Fibroblast of lung (primary cell): Measurements from ENCODE around the gene ZSCAN25.

Experiments
- EZH2 ChIP-seq: IDR thresholded peaks from 2 replicates; pipeline ENCODE4 v1.5.1; 2012; ENCODE audit warnings: low read length, control low read depth, mild to moderate bottlenecking; ENCODE audit errors: missing control alignments
- TF ChIP-seq, protein P1 (sequence below), 2 donors: IDR thresholded peaks in 1 of 2; conservative IDR thresholded peaks in 1 of 2; 1 replicate in 1 of 2; 2 replicates in 1 of 2; pipeline ENCODE4 v1.5.1; 2011 to 2012; ENCODE audit warnings: low read length in 2 of 2, control low read depth in 1 of 2, inconsistent platforms in 1 of 2, low read depth in 1 of 2, mild to moderate bottlenecking in 1 of 2

DNA sequence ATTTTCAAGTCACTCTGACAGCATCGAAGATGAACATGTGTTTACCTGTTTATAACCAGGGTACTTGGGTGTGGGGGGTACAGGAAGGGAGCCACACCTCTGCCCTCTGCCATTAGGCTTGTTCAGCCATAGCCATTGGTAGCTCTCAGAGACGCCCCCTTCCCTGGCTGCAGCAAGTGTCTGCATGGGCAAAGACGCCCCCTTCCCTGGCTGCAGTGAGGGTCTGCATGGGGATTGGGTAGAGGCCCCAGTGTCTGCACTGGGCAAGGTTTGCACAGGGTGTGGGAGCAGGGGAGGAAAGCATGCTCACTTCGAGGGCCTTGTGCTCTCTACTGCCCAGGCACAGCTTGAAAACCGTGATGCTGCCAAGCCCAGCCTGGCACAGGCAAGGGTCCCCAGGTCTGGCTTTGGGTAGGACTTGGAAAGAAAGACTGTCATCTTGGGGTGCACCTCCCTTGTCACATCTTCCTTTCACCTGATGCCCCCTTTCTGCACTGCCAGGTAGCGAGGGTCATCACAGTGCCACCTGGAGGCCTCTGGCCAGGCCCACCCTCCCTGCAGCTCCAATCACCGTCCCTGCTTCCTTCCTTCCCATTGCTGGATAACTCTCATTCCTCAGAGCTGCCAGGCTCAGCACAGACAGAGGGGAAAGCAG is 15.0 kb upstream of the ZSCAN25 start:
- TF ChIP-seq, protein P1, sequence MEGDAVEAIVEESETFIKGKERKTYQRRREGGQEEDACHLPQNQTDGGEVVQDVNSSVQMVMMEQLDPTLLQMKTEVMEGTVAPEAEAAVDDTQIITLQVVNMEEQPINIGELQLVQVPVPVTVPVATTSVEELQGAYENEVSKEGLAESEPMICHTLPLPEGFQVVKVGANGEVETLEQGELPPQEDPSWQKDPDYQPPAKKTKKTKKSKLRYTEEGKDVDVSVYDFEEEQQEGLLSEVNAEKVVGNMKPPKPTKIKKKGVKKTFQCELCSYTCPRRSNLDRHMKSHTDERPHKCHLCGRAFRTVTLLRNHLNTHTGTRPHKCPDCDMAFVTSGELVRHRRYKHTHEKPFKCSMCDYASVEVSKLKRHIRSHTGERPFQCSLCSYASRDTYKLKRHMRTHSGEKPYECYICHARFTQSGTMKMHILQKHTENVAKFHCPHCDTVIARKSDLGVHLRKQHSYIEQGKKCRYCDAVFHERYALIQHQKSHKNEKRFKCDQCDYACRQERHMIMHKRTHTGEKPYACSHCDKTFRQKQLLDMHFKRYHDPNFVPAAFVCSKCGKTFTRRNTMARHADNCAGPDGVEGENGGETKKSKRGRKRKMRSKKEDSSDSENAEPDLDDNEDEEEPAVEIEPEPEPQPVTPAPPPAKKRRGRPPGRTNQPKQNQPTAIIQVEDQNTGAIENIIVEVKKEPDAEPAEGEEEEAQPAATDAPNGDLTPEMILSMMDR (conservative IDR thresholded peaks at IDR 0.05 in 1 of 2, IDR thresholded peaks at IDR 0.05 in 1 of 2; ENCODE audit: low read depth in 1 of 2, low read length in 2 of 2): no peak
- no peak for TF ChIP-seq EZH2
